GM18526 (cell line): ENCODE measurements around the gene DEPDC1B.

ENCODE experiments used
- POLR2A ChIP-seq: IDR thresholded peaks from 3 replicates; pipeline ENCODE4 v1.6.1; 2011; ENCODE audit not compliant: insufficient read length; ENCODE audit errors: extremely low read depth

DEPDC1B gene

GRCh38 chr5:60703944-60704343 lies 4.0 kb upstream of the DEPDC1B start:
- no peak for TF ChIP-seq POLR2A

- no peak for TF ChIP-seq POLR2A
Observed at GRCh38 chr5:60701321-60701968, 1.5 kb upstream of the DEPDC1B start.

GRCh38 chr5:60700416-60700757 lies 421 bp upstream of the DEPDC1B start:
- TF ChIP-seq POLR2A, result no peak

GRCh38 chr5:60699288-60699608 lies 718 bp downstream of the DEPDC1B start:
- TF ChIP-seq POLR2A, result no peak

GRCh38 chr5:60698336-60698735 lies 1.6 kb downstream of the DEPDC1B start:
- TF ChIP-seq POLR2A, result no peak

- no peak for TF ChIP-seq POLR2A
Observed at GRCh38 chr5:60690326-60690725, 9.6 kb downstream of the DEPDC1B start.

GRCh38 chr5:60688980-60689379 lies 11.0 kb downstream of the DEPDC1B start:
- TF ChIP-seq POLR2A, result no peak

GRCh38 chr5:60687927-60688720 lies 11.8 kb downstream of the DEPDC1B start:
- TF ChIP-seq POLR2A, result no peak

GRCh38 chr5:60686157-60686556 lies 13.8 kb downstream of the DEPDC1B start:
- TF ChIP-seq POLR2A, result no peak

GRCh38 chr5:60685700-60686099 lies 14.3 kb downstream of the DEPDC1B start:
- no peak for TF ChIP-seq POLR2A

GRCh38 chr5:60685028-60685427 lies 14.9 kb downstream of the DEPDC1B start:
- no peak for TF ChIP-seq POLR2A

- TF ChIP-seq POLR2A, result no peak
Observed at GRCh38 chr5:60679816-60680215, 20.1 kb downstream of the DEPDC1B start.

- TF ChIP-seq POLR2A, result no peak
Observed at GRCh38 chr5:60677850-60678664, 21.9 kb downstream of the DEPDC1B start.

- TF ChIP-seq POLR2A, result no peak
Observed at GRCh38 chr5:60675286-60675685, 24.7 kb downstream of the DEPDC1B start.

GRCh38 chr5:60674251-60675069 lies 25.5 kb downstream of the DEPDC1B start:
- TF ChIP-seq POLR2A, result no peak
